HCT116 (cell line): ENCODE measurements around the gene PLP2. TPM values are rescaled to one million over a fixed set of nuclear protein-coding genes. Genes with fewer than 3 reads are reported as not detected.

ENCODE experiments used
- ATAC-seq: fragments of 200-7000 bp; cut with Tn5 transposase; 2 replicates; pipeline ENCODE4 v1.9.1; 2020; ENCODE audit warnings: mild to moderate bottlenecking, moderate library complexity
- Bru-seq: library from RNA; stranded (reverse); fragments of 400-500 nt; gene quantifications from one replicate; lab custom pipeline; 2021; lab: Mats Ljungman, UMichigan
- BruChase-seq, 2 experiments: library from RNA; stranded (reverse); fragments of 400-500 nt; gene quantifications; one replicate each; lab custom pipeline; 2021; lab: Mats Ljungman, UMichigan
- BruUV-seq: library from RNA; stranded (reverse); fragments of 400-500 nt; replicated peaks from 2 replicates; lab custom pipeline; 2021; lab: Mats Ljungman, UMichigan
- CTCF ChIA-PET: fragments of 300-600 bp; sonication (Branson Sonifier 250); formaldehyde crosslinking; loops from one replicate; lab custom pipeline; 2021; ENCODE audit warnings: antibody characterized with exemption; lab: Charles Lee
- POLR2A ChIA-PET: fragments of 300-600, 350-600 bp; sonication (Branson Sonifier 250); formaldehyde crosslinking; loops from one replicate; lab custom pipeline; 2021; ENCODE audit warnings: antibody characterized with exemption; lab: Charles Lee
- RAD21 ChIA-PET, 2 experiments: fragments of 300-600 bp; sonication (Branson Sonifier 250); formaldehyde crosslinking; loops; one replicate each; lab custom pipeline; 2023; ENCODE audit warnings: low total read pairs in 2 of 2; ENCODE audit not compliant: uncharacterized antibody in 2 of 2, unreplicated experiment in 2 of 2, low non-redundant PET in 1 of 2; lab: Charles Lee
- DNase-seq: peaks from one replicate; pipeline ENCODE4 v3.0.0-alpha.2; 2010; ENCODE audit warnings: low read depth, low spot score
- H2AFZ ChIP-seq: fragments of 200-600 bp; shearing (Covaris generic), sonication (generic); 2 replicates; pipeline ENCODE4 v1.6.1; 2017; ENCODE audit warnings: low read depth, mixed run types, mixed read lengths, antibody characterized with exemption, low read length; ENCODE audit not compliant: poor library complexity, severe bottlenecking
- H3K27ac ChIP-seq: 2 replicates; pipeline ENCODE4 v1.5.1; 2012; ENCODE audit warnings: low read depth, low read length
- H3K27me3 ChIP-seq: fragments of 200-600 bp; sonication (generic); 2 replicates; pipeline ENCODE4 v1.6.1; 2016; ENCODE audit warnings: mixed run types, low read length, mixed read lengths; ENCODE audit not compliant: insufficient read depth
- H3K36me3 ChIP-seq, 2 experiments: fragments of 200-500 bp in 1 of 2; fragments of 200-600 bp in 1 of 2; sonication (Bioruptor generic) in 1 of 2; sonication (generic) in 1 of 2; 2 replicates each; pipeline versions ENCODE4 v1.5.1 to v1.6.1; 2014 to 2016; ENCODE audit warnings: low read length in 2 of 2, inconsistent platforms in 1 of 2, mixed read lengths in 1 of 2, mixed run types in 1 of 2; ENCODE audit not compliant: insufficient read depth in 2 of 2, control insufficient read depth in 1 of 2
- H3K4me1 ChIP-seq, 2 experiments: fragments of 200-600 bp in 1 of 2; sonication (generic) in 1 of 2; 2 replicates each; pipeline versions ENCODE4 v1.5.1 to v1.6.1; 2012 to 2017; ENCODE audit warnings: low read length in 2 of 2, inconsistent platforms in 1 of 2, mild to moderate bottlenecking in 1 of 2, mixed read lengths in 1 of 2, mixed run types in 1 of 2, moderate library complexity in 1 of 2; ENCODE audit not compliant: insufficient read depth in 2 of 2, control insufficient read depth in 1 of 2
- H3K4me2 ChIP-seq: fragments of 200-600 bp; sonication (generic); 2 replicates; pipeline ENCODE4 v1.6.1; 2017; ENCODE audit warnings: mixed run types, low read length, mixed read lengths
- H3K4me3 ChIP-seq, 2 experiments: fragments of 200-600 bp in 1 of 2; sonication (generic) in 1 of 2; replicated peaks in 1 of 2; 2 replicates each; pipeline ENCODE4 v1.5.1; 2011 to 2016; ENCODE audit warnings: low read length in 2 of 2, control low read depth in 1 of 2, low read depth in 1 of 2, mild to moderate bottlenecking in 1 of 2, mixed read lengths in 1 of 2, mixed run types in 1 of 2
- H3K79me2 ChIP-seq: fragments of 200-600 bp; sonication (generic); 2 replicates; pipeline ENCODE4 v1.6.1; 2017; ENCODE audit warnings: mild to moderate bottlenecking, mixed run types, low read length, moderate library complexity, mixed read lengths; ENCODE audit not compliant: insufficient read depth
- H3K9ac ChIP-seq: fragments of 200-600 bp; sonication (generic); 2 replicates; pipeline ENCODE4 v1.6.1; 2016; ENCODE audit warnings: low read length, mixed read lengths
- H3K9me2 ChIP-seq: fragments of 200-600 bp; sonication (generic), shearing (Covaris generic); 2 replicates; pipeline ENCODE4 v1.6.1; 2017; ENCODE audit warnings: mixed run types, mild to moderate bottlenecking, moderate library complexity; ENCODE audit not compliant: insufficient read depth
- H3K9me3 ChIP-seq, 2 experiments: fragments of 200-500 bp in 1 of 2; fragments of 200-600 bp in 1 of 2; sonication (Bioruptor generic) in 1 of 2; sonication (generic) in 1 of 2; 2 replicates each; pipeline ENCODE4 v1.6.1; 2014 to 2017; ENCODE audit warnings: low read length in 2 of 2, mixed read lengths in 2 of 2, inconsistent platforms in 1 of 2, low read depth in 1 of 2, mild to moderate bottlenecking in 1 of 2, mixed run types in 1 of 2, moderate library complexity in 1 of 2; ENCODE audit not compliant: control insufficient read depth in 1 of 2, insufficient read depth in 1 of 2
- H4K20me1 ChIP-seq: fragments of 200-600 bp; sonication (generic), shearing (Covaris generic); 2 replicates; pipeline ENCODE4 v1.6.1; 2017; ENCODE audit warnings: mixed run types, mild to moderate bottlenecking, moderate library complexity; ENCODE audit not compliant: insufficient read depth
- ATF3 ChIP-seq: IDR thresholded peaks from 2 replicates; pipeline ENCODE4 v1.6.1; 2012
- EGR1 ChIP-seq: IDR thresholded peaks from 2 replicates; pipeline ENCODE4 v1.6.1; 2012; ENCODE audit warnings: low read depth
- EZH2phosphoT487 ChIP-seq: fragments of 200-600 bp; IDR thresholded peaks from 2 replicates; pipeline ENCODE4 v1.6.1; 2018; ENCODE audit warnings: antibody characterized with exemption, borderline replicate concordance
- POLR2A ChIP-seq: IDR thresholded peaks from 2 replicates; pipeline ENCODE4 v1.7.0; 2011; ENCODE audit warnings: borderline replicate concordance; ENCODE audit not compliant: insufficient read depth, insufficient read length; ENCODE audit errors: extremely low read depth
- POLR2AphosphoS5 ChIP-seq: IDR thresholded peaks from 2 replicates; pipeline ENCODE4 v1.6.1; 2011; ENCODE audit warnings: mild to moderate bottlenecking, low read depth, low read length, moderate library complexity
- RAD21 ChIP-seq: IDR thresholded peaks from 2 replicates; pipeline ENCODE4 v1.6.1; 2012; ENCODE audit warnings: low read depth, mild to moderate bottlenecking
- ZFX ChIP-seq: fragments of 450-650 bp; IDR thresholded peaks from 2 replicates; pipeline ENCODE4 v1.6.1; 2017
- intact Hi-C: fragments of 100-400 bp; cut with micrococcal nuclease; formaldehyde crosslinking; loops from 2 replicates; pipeline ENCODE4 v1.10.0; 2022
- long read RNA-seq: library from polyadenylated mRNA; unstranded; transcript quantifications from one replicate; pipeline ENCODE4 v2.0.0, GENCODE V29; 2021; ENCODE audit not compliant: unreplicated experiment
- polyA plus RNA-seq: library from polyadenylated mRNA; unstranded; fragments of >200 nt; gene quantifications from 2 replicates; pipeline ENCODE4 v1.2.1, GENCODE V29; 2012; ENCODE audit warnings: missing spikeins
- total RNA-seq: library from RNA; stranded (reverse); gene quantifications from one replicate; pipeline ENCODE4 v1.2.1, GENCODE V29; 2021; ENCODE audit not compliant: unreplicated experiment
- TF ChIP-seq, protein P1 (sequence below), 3 experiments: fragments of 200-600 bp in 1 of 3; sonication (generic) in 1 of 3; IDR thresholded peaks in 2 of 3; conservative IDR thresholded peaks in 1 of 3; 2 replicates each; pipeline ENCODE4 v1.5.1; 2012 to 2017; ENCODE audit warnings: low read depth in 2 of 3, low read length in 2 of 3, antibody characterized with exemption in 1 of 3, borderline replicate concordance in 1 of 3, control low read depth in 1 of 3, mild to moderate bottlenecking in 1 of 3, mixed read lengths in 1 of 3, mixed run types in 1 of 3, moderate library complexity in 1 of 3; ENCODE audit not compliant: insufficient read depth in 1 of 3
- TF ChIP-seq, protein P2 (sequence below): IDR thresholded peaks from 2 replicates; pipeline ENCODE4 v1.6.1; 2012
- TF ChIP-seq, protein P3 (sequence below): IDR thresholded peaks from 2 replicates; pipeline ENCODE4 v1.6.1; 2011; ENCODE audit warnings: mild to moderate bottlenecking, low read length, moderate library complexity; ENCODE audit not compliant: insufficient replicate concordance; ENCODE audit errors: extremely low read depth

The PLP2 gene
- 207 TPM for total RNA-seq
- polyA plus RNA-seq = 358 and 400 TPM in 2 replicates
- Bru-seq, nascent RNA = percentile 94 among the genes with signal in this experiment
- BruChase-seq, experiment 1, labeled RNA remaining after a 6-hour chase = percentile 98 among the genes with signal in this experiment
- percentile 96 among the genes with signal in this experiment for BruChase-seq, experiment 2, labeled RNA remaining after a 2-hour chase
- long read RNA-seq, transcript PLP2-202 (5 exons, 1,079 nt) = major isoform, 69 of 169 reads
- long read RNA-seq, partial matches to known transcripts = 95 of 169 reads
- long read RNA-seq, other reads (novel, unspliced or antisense) = 5 of 169 reads

GRCh38 chrX:49171752-49172279 lies at the start of gene PLP2:
TSS of gene PLP2 (plus strand) at chrX:49171898. CDS start at chrX:49172001, 103 bp downstream.
- Histone ChIP-seq H3K9me3 (no peaks in the 10 kb centered on the region), H2AFZ (no peak within 1 kb of the TSS), H3K79me2 (peaks cover 34% of the 10 kb centered on the region), H3K9ac (peak within 1 kb of the TSS; percentile 90), H4K20me1 (no peaks in the 10 kb centered on the region), H3K27ac (peak within 1 kb of the TSS; percentile 96), H3K27me3 (no peaks in the 10 kb centered on the region), H3K4me2 (peak within 1 kb of the TSS; percentile 86), H3K4me1 (peaks cover 7 to 52% of the 10 kb centered on the region in 2 experiments)
- CTCF ChIA-PET = interaction anchor here (0.6 kb wide), 1 partner anchor 19 kb away, joined by 3 read pairs; no protein-coding TSS in a partner anchor
- intact Hi-C loops = no loop called here
- DNase-seq = no peak
- ATAC-seq = peak; percentile 58
- BruUV-seq = TSS peak; percentile 67
- TF ChIP-seq POLR2A = peak; percentile 40
- peak; percentile 29; the same call in 1 of the 2 replicates for TF ChIP-seq ZFX
- no peak for TF ChIP-seq EZH2phosphoT487
- peak; percentile 55; the same call in 1 of the 2 replicates for TF ChIP-seq POLR2AphosphoS5
- TF ChIP-seq, protein P1, sequence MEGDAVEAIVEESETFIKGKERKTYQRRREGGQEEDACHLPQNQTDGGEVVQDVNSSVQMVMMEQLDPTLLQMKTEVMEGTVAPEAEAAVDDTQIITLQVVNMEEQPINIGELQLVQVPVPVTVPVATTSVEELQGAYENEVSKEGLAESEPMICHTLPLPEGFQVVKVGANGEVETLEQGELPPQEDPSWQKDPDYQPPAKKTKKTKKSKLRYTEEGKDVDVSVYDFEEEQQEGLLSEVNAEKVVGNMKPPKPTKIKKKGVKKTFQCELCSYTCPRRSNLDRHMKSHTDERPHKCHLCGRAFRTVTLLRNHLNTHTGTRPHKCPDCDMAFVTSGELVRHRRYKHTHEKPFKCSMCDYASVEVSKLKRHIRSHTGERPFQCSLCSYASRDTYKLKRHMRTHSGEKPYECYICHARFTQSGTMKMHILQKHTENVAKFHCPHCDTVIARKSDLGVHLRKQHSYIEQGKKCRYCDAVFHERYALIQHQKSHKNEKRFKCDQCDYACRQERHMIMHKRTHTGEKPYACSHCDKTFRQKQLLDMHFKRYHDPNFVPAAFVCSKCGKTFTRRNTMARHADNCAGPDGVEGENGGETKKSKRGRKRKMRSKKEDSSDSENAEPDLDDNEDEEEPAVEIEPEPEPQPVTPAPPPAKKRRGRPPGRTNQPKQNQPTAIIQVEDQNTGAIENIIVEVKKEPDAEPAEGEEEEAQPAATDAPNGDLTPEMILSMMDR (IDR thresholded peaks at IDR 0.05 in 2 of 3, conservative IDR thresholded peaks at IDR 0.05 in 1 of 3; ENCODE audit: borderline replicate concordance in 1 of 3, insufficient read depth in 1 of 3, low read depth in 2 of 3, low read length in 2 of 3) = no peak
- TF ChIP-seq ATF3 = no peak
- no peak for TF ChIP-seq EGR1
- no peak for TF ChIP-seq RAD21
- TF ChIP-seq, protein P2, sequence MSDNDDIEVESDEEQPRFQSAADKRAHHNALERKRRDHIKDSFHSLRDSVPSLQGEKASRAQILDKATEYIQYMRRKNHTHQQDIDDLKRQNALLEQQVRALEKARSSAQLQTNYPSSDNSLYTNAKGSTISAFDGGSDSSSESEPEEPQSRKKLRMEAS = no peak
- TF ChIP-seq, protein P3, sequence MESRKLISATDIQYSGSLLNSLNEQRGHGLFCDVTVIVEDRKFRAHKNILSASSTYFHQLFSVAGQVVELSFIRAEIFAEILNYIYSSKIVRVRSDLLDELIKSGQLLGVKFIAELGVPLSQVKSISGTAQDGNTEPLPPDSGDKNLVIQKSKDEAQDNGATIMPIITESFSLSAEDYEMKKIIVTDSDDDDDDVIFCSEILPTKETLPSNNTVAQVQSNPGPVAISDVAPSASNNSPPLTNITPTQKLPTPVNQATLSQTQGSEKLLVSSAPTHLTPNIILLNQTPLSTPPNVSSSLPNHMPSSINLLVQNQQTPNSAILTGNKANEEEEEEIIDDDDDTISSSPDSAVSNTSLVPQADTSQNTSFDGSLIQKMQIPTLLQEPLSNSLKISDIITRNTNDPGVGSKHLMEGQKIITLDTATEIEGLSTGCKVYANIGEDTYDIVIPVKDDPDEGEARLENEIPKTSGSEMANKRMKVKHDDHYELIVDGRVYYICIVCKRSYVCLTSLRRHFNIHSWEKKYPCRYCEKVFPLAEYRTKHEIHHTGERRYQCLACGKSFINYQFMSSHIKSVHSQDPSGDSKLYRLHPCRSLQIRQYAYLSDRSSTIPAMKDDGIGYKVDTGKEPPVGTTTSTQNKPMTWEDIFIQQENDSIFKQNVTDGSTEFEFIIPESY = no peak
- TF ChIP-seq, all 23 proteins: peak for 3
- Histone ChIP-seq H3K9me2 (no peaks in the 10 kb centered on the region), H3K4me3 (peak within 1 kb of the TSS; percentile 72 to 78), H3K36me3 (peaks cover 4% of the 10 kb centered on the region in 2 experiments; a peak in 2 of 4 replicates)
- ChIA-PET POLR2A (interaction anchor here (1.1 to 1.4 kb wide), 2 partner anchors 12 to 19 kb away, joined by 5 to 6 read pairs; no protein-coding TSS in a partner anchor), RAD21 (no interaction called here)
